Left ventricle myocardium superior (tissue), 1 donor: ENCODE results near the gene NEGR1. TPM values are rescaled to one million over a fixed set of nuclear protein-coding genes. Genes with fewer than 3 reads are reported as not detected.

Experiments used
- ATAC-seq: fragments of 200-7000 bp; cut with Tn5 transposase; one replicate; pipeline ENCODE4 v1.9.1; 2020; ENCODE audit warnings: mild to moderate bottlenecking, moderate library complexity
- DNase-seq: peaks from one replicate; pipeline ENCODE4 v3.0.0-alpha.2; 2020
- intact Hi-C: fragments of 100-400 bp; cut with micrococcal nuclease; formaldehyde crosslinking; loops from one replicate; pipeline ENCODE4 v1.11.0; 2022
- total RNA-seq: library from RNA; stranded (reverse); fragmentation: NEBNext Ultra II Directional; extraction: Animal tissue kit (Norgen Biotek cat#: 25700); gene quantifications from one replicate; pipeline ENCODE4 v1.2.1, GENCODE V29; 2021
- donor health status: DM: no; HTN: yes; CAD: no; lungs with severe emphysema.

Gene NEGR1
- total RNA-seq, 1 donor from 2014 or later, result 10.6 TPM

GRCh38 chr1:71492298-71493041 lies 789.9 kb downstream of the NEGR1 start:
- DNase-seq (no peak), ATAC-seq (no peak)
- intact Hi-C loops, result no loop called here

GRCh38 chr1:71490432-71490831 lies 791.9 kb downstream of the NEGR1 start:
- ATAC-seq (no peak), DNase-seq (no peak)
- intact Hi-C loops, result no loop called here

DNA sequence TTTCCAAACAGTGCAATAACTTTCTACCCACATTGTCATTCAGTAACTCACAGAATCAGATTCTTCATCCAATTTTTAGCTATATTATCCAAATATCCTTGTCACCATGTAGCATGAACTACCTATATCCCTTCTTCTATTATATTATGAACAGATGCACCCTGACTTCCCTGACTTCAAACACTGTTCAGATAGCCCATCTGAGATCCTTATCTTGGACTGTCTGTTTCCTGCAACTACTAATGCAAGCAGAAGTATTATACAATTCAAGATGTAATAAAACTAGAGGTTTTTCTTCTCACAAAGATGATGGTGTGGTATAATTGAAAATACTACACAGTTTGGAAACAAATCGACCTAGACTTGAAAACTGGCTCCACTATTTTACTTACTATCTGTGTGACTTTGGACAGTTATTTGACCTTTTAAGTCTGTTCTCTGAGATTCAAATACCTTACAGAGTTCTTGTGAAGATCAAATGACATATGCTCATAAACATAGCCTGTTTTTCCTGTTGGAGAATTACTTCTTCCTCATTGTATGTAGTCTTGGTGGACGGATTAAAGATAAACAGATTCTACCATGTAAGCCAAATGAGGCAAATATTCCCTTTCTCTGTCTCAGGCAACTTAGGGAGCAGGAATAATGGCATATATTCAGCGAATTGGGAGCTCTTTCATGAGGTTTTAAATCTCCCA lies 793.6 kb downstream of the NEGR1 start:
- intact Hi-C loops, result no loop called here
- no peak for DNase-seq
- no peak for ATAC-seq

DNA sequence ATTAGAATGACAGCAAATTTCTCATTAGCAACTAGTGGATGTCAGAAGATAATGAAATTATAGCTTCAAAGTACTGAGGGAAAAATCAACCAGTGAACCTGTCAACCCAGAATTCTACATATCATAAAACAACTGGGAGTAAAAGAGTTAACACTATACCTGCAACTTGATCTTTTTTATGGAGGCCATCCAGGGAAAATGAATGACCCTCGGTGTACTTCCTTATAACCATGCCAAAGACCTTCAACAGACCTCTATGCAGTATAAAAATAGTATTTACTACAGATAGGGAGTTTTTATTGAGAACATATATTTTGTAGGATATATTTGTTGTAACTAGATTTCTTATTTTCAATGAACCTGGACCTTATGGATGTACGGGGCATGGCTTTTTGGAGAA lies 809.0 kb downstream of the NEGR1 start:
- intact Hi-C loops, result no loop called here
- no peak for DNase-seq
- ATAC-seq, result no peak

DNA sequence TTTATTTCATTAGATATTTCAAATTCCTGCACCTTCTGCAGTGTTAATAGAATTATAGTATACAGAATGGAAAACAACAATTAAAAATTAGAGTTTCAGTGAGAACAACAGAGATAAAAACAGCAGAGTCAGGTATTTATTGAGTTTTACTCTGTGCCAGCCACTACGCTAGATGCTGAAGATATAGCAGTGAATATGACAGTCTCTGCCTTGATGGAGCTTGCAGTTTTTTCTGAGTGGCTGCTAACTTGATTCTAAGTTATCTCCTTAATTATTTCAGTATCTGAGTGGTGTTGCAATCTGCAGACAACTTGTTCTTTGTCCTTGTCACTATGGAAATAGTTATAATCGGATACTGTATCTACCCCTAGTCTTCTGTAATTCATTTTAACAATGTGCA lies 817.2 kb downstream of the NEGR1 start:
- intact Hi-C loops, result no loop called here
- ATAC-seq (peak; percentile 28), DNase-seq (no peak)

DNA sequence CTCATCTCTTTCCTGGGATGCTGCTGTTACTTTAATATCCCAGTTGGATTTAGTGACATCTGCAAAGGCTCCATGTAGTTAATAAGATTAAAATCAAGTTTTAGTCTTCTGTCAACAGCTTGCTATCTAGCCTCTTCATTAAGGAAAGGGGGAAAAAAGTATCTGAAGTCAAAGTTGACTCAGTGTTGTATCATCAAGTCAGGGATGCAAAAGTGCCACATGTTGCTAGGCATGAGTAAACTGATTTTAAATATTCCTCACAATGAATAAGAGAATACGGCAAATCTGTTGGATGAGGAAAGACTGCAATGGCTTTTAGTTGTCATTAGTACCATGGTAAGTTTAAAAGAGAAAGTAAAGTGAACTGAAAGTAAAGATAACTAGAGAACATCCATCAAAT lies 818.3 kb downstream of the NEGR1 start:
- intact Hi-C loops, result no loop called here
- ATAC-seq, result no peak
- no peak for DNase-seq

- intact Hi-C loops, result no loop called here
- DNase-seq (no peak), ATAC-seq (peak; percentile 75)
Measured at GRCh38 chr1:71463144-71463543, 819.2 kb downstream of the NEGR1 start.

GRCh38 chr1:71462247-71462646 lies 820.1 kb downstream of the NEGR1 start:
- intact Hi-C loops, result no loop called here
- ATAC-seq (no peak), DNase-seq (no peak)

DNA sequence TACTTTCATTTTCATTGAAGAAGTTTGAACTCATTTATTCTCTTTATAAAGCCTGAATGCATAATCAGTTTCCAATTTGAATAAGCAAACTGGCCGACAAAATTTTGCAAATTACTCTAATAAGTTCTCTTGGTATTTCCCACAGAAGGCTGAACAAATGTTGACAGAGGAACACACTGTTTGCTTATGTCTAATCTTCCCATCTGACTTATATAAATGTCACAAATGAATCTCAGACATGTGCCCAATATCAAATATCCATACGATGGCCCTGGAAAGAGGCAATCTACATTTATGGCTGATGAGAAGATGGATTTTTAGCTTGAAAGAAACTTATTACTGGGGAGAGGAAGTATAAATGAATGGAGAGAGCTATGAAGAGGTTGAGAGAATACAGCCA lies 820.9 kb downstream of the NEGR1 start:
- ATAC-seq, result no peak
- intact Hi-C loops, result no loop called here

DNA sequence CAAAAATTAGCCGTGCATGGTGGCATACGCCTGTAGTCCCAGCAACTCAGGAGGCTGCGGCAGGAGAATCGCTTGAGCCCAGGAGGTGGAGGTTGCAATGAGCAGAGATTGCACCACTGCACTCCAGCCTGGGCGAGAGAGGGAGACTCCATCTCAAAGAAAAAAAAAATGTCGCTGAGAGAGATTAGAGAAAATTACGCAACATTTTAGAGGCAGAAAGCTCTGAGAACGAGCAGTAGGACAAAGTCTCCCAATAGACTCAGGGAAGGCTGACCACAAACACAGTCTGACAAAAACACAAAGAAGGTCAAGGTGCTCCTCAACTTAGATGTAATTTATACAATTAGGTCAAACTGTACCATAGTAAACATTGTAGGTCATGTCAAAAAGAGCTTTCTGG lies 833.9 kb downstream of the NEGR1 start:
- no peak for ATAC-seq
- intact Hi-C loops, result no loop called here

More for the DNA sequence above, 820.9 kb downstream of the NEGR1 start:
- no peak for DNase-seq

GRCh38 chr1:71438626-71439025 lies 843.7 kb downstream of the NEGR1 start:
- no peak for DNase-seq
- ATAC-seq, result no peak
- intact Hi-C loops, result no loop called here

More for the DNA sequence above, 833.9 kb downstream of the NEGR1 start:
- DNase-seq, result no peak

GRCh38 chr1:71435951-71436350 lies 846.4 kb downstream of the NEGR1 start:
- ATAC-seq, result no peak
- intact Hi-C loops, result no loop called here

DNA sequence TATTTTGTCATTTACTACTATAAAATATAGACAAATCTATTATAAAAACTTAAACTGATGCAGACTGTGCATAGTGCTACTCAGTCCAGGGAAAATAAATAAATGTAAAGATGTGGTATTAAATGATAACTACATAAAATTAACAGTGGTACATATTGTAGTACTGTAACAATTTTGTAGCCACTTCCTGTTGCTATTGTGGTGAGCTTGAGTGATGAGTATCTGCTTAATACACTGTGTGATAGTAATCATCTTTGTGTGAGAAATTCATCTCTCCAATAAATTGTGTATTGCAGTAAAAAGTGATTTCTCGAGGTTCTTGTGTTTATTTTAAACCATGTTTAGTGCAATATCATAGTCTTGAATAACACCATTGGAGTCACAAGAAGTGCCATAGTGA lies 848.1 kb downstream of the NEGR1 start:
- no peak for DNase-seq
- no peak for ATAC-seq
- intact Hi-C loops, result no loop called here

More at GRCh38 chr1:71435951-71436350, 846.4 kb downstream of the NEGR1 start:
- no peak for DNase-seq

- intact Hi-C loops, result no loop called here
Measured at GRCh38 chr1:71428029-71428428, 854.3 kb downstream of the NEGR1 start.

DNA sequence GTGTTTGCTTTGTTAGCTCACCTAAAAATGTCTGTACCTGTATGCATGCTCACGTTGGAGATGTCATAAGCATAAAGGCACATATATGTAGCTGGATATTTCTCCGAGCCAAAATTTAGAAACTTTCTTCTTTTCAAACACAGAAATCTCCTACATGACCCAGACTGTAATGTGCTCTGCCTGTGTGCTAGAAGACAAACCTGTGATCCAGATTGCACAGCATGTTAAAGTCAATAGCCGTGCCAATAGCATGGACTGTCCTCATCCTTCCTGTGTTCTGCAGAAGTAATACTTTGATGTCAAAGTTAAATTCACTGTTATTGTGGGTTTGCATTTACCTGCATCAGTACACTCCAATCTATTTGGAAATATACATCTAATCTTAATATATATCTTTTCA lies 855.3 kb downstream of the NEGR1 start:
- DNase-seq (no peak), ATAC-seq (no peak)
- intact Hi-C loops, result no loop called here

More at GRCh38 chr1:71428029-71428428, 854.3 kb downstream of the NEGR1 start:
- ATAC-seq (no peak), DNase-seq (no peak)

- intact Hi-C loops, result no loop called here
- ATAC-seq, result no peak
- no peak for DNase-seq
Measured at GRCh38 chr1:71424536-71424935, 857.8 kb downstream of the NEGR1 start.

DNA sequence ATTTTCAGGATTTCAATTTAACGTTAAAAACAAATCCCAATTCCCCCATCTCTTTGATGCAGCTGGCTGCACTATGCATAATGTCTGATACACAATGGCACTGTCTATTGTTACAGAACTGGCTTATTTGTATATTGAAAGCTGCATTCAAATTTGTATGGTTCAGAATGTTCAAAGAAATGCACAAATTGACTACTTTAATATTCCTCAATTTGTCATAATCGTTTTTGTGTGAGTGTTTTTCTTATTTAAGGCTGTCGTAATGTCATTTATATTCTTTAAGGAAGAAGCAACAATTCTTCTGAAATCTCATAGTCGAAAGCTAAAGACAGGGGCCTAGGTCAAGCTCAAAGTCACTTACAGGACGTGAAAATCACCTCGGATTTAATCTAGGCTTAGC lies 860.1 kb downstream of the NEGR1 start:
- ATAC-seq (no peak), DNase-seq (no peak)
- intact Hi-C loops, result no loop called here

- intact Hi-C loops, result no loop called here
- no peak for DNase-seq
Measured at GRCh38 chr1:71417421-71417820, 864.9 kb downstream of the NEGR1 start.

GRCh38 chr1:71414179-71414578 lies 868.2 kb downstream of the NEGR1 start:
- DNase-seq (no peak), ATAC-seq (no peak)
- intact Hi-C loops, result no loop called here

More at GRCh38 chr1:71417421-71417820, 864.9 kb downstream of the NEGR1 start:
- no peak for ATAC-seq

DNA sequence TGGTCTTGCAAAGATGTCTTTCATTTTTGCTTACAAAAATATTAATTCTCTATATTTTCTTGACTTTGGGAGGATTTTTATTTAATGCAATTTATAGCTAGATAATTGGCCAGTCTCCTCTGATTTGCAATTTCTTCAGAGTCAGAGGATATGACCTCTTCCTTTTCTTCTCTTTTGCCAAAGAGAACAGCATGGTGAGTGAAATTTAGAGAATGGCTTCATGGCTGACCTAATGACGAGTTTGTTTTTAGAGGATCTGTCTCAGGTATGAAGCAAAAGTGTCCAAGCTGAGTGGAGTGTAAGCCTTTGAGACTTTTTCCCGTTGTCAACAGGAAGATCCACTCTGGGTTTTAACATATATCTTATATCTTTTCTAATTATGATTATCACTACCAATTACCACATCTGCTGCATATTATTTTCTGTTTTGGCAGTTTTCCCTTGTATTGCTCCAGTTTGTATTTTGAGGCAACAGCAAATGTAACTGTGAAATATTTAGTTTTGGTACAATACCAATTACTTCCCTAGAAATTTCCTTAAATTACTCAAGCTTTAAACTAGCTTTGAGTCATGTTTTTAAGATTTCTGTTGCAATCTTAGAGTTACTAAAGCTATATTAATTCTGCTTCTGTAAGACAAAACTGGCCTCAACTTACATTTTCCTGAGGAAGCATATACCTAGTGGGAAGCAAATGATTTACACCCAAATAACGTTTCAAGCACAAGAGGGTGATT lies 868.7 kb downstream of the NEGR1 start:
- no peak for DNase-seq
- ATAC-seq, result no peak
- intact Hi-C loops, result no loop called here
